ENCODE measurements around the gene RPL31. TPM values are rescaled to one million over a fixed set of nuclear protein-coding genes. Genes with fewer than 3 reads are reported as not detected.

The RPL31 gene
- polyA plus RNA-seq, 1 of the 3 experiments (the other 2 are of a cell fraction), result 4,488 TPM

GRCh38 chr2:100969998-100970397, 32.1 kb upstream of the RPL31 start:
- no peaks in the 10 kb centered on the region for H3K9me2 ChIP-seq
- H2AFZ ChIP-seq (ENCODE audit: low read depth), result no peak overlapping the region
- no peaks in the 10 kb centered on the region; a peak in 1 of 4 replicates for H3K4me1 ChIP-seq (ENCODE audit: control insufficient read depth in 1 of 2, insufficient read depth in 2 of 2, low read depth in 1 of 2, low read length in 1 of 2)
- H3K27me3 ChIP-seq (ENCODE audit: insufficient read depth), result no peaks in the 10 kb centered on the region
- peaks cover 19 to 68% of the 10 kb centered on the region in 2 experiments for H3K36me3 ChIP-seq (replicated peaks in 1 of 2; ENCODE audit: control insufficient read depth in 1 of 2, insufficient read depth in 2 of 2, low read length in 1 of 2)
- ChIA-PET POLR2A (no interaction called here), CTCF (interaction anchor here (0.5 kb wide), 1 partner anchor 260 kb away, joined by 3 read pairs; no protein-coding TSS in a partner anchor)
- H3K27ac ChIP-seq (ENCODE audit: low read depth in 2 of 2, low read length in 1 of 2), result no peak overlapping the region
- WGBS (ENCODE audit: low lambda C conversion rate), result 94% methylated on average over 5 of the region's 7 CpGs
- no peak overlapping the region for H3K9ac ChIP-seq
- no peaks in the 10 kb centered on the region for H3K9me3 ChIP-seq
- DNase-seq, result no peak
- no peak overlapping the region for H3K4me2 ChIP-seq
- H3K4me3 ChIP-seq (ENCODE audit: low read depth in 2 of 2, low read length in 1 of 2), result no peak overlapping the region
- no peak for TF ChIP-seq GATA2 (CRISPR knock-in tag; IDR thresholded peaks at IDR 0.05)
- no peak for TF ChIP-seq MXI1 (IDR thresholded peaks at IDR 0.05; ENCODE audit: low read depth, low read length)
- TF ChIP-seq TCF12 (IDR thresholded peaks at IDR 0.05), result no peak
- no peak for TF ChIP-seq FOXJ3 (CRISPR knock-in tag; IDR thresholded peaks at IDR 0.05)
- TF ChIP-seq FOSL2 (IDR thresholded peaks at IDR 0.05; ENCODE audit: borderline replicate concordance, low read depth), result no peak
- no peak for TF ChIP-seq USF1 (IDR thresholded peaks at IDR 0.05; ENCODE audit: borderline replicate concordance, low read depth)
- H3K79me2 ChIP-seq (ENCODE audit: insufficient read depth), result no peaks in the 10 kb centered on the region
- no peaks in the 10 kb centered on the region for H4K20me1 ChIP-seq (ENCODE audit: insufficient read depth)
- H3F3A ChIP-seq (replicated peaks; ENCODE audit: insufficient read depth), result no peaks in the 10 kb centered on the region

- POLR2A ChIA-PET, result no interaction called here
- Histone ChIP-seq H4K20me1 (ENCODE audit: insufficient read depth) (no peaks in the 10 kb centered on the region), H3K4me2 (no peak overlapping the region), H3K4me3 (ENCODE audit: low read depth in 2 of 2, low read length in 1 of 2) (no peak overlapping the region), H3K4me1 (ENCODE audit: control insufficient read depth in 1 of 2, insufficient read depth in 2 of 2, low read depth in 1 of 2, low read length in 1 of 2) (peaks cover 0 to under 1% of the 10 kb centered on the region in 2 experiments; a peak in 1 of 4 replicates), H3K27me3 (ENCODE audit: insufficient read depth) (no peaks in the 10 kb centered on the region), H2AFZ (ENCODE audit: low read depth) (no peak overlapping the region), H3K79me2 (ENCODE audit: insufficient read depth) (no peaks in the 10 kb centered on the region), H3F3A (replicated peaks; ENCODE audit: insufficient read depth) (peaks cover under 1% of the 10 kb centered on the region), H3K9ac (no peak overlapping the region), H3K9me3 (no peaks in the 10 kb centered on the region), H3K27ac (ENCODE audit: low read depth in 2 of 2, low read length in 1 of 2) (no peak overlapping the region), H3K36me3 (replicated peaks in 1 of 2; ENCODE audit: control insufficient read depth in 1 of 2, insufficient read depth in 2 of 2, low read length in 1 of 2) (peaks cover 23 to 67% of the 10 kb centered on the region in 2 experiments), H3K9me2 (no peaks in the 10 kb centered on the region)
- no peak for DNase-seq
- CTCF ChIA-PET, result no interaction called here
- TF ChIP-seq SIN3A (IDR thresholded peaks at IDR 0.05; ENCODE audit: borderline replicate concordance, low read depth, low read length) (no peak), EZH2phosphoT487 (IDR thresholded peaks at IDR 0.05; ENCODE audit: borderline replicate concordance, low read depth) (no peak), IRF3 (IDR thresholded peaks at IDR 0.05; ENCODE audit: low read depth, low read length) (no peak), RCOR1 (IDR thresholded peaks at IDR 0.05; ENCODE audit: low read length) (no peak), POLR2AphosphoS5 (IDR thresholded peaks at IDR 0.05; ENCODE audit: low read depth, low read length) (no peak), RXRA (IDR thresholded peaks at IDR 0.05; ENCODE audit: borderline replicate concordance, low read depth) (no peak), EP300 (IDR thresholded peaks at IDR 0.05; ENCODE audit: borderline replicate concordance in 1 of 2, low read depth in 1 of 2, low read length in 1 of 2) (no peak)
- WGBS (ENCODE audit: low lambda C conversion rate), result 91% methylated on average over 8 of the region's 9 CpGs
These were observed 30.9 kb upstream of the RPL31 start for GRCh38 chr2:100971221-100971620.

All from SK-N-SH (cell line).